AG20443 (cell line): Measurements from ENCODE around the gene MAPK12.
"Not testable (repeated sequence)": the region's sequence is repeated elsewhere in the genome, so short reads cannot be mapped to it uniquely, and the experiment has no call there.

Experiments used
- DNase-seq: peaks from one replicate; pipeline ENCODE4 v3.0.0; 2012; ENCODE audit warnings: low spot score, mixed read lengths

The MAPK12 gene

DNA sequence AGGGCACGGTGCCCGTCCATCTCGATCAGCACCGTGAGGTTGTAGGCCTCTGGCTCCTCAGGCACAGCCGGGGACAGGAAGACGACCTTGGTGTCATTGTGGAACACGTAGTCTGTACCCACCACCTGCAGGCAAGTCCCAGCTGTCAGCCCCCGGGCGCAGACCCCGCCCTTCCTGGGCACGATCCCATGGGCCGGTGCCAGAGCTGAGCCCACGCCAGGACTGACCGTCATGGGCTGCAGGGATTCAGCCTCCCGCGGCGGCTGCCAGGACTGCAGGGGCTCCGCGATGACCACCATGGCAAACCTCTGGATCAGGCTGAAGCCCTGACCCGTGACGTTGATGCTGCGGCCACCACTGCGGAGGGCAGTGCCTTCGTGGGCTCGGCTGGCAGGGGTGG lies 20.5 kb upstream of the MAPK12 start:
- DNase-seq, result no peak

DNA sequence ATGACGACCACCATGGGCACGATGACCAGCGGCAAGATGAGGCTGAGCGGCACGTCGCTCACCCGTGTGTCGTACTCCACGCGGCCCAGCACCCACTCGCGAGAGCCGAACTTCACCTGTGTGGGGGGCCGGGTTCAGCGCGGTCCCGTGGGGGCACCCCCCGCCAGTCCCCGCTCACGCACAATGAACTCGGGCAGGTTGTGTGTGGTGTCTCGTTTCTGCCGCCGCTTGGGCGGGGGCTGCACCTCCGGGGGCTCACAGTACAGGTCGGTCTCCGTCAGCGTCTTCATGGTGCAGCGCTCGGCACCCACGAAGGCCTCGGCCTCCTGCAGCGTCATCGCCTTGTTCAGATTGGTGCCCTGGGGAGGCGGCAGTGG lies 19.9 kb upstream of the MAPK12 start:
- no peak for DNase-seq

DNA sequence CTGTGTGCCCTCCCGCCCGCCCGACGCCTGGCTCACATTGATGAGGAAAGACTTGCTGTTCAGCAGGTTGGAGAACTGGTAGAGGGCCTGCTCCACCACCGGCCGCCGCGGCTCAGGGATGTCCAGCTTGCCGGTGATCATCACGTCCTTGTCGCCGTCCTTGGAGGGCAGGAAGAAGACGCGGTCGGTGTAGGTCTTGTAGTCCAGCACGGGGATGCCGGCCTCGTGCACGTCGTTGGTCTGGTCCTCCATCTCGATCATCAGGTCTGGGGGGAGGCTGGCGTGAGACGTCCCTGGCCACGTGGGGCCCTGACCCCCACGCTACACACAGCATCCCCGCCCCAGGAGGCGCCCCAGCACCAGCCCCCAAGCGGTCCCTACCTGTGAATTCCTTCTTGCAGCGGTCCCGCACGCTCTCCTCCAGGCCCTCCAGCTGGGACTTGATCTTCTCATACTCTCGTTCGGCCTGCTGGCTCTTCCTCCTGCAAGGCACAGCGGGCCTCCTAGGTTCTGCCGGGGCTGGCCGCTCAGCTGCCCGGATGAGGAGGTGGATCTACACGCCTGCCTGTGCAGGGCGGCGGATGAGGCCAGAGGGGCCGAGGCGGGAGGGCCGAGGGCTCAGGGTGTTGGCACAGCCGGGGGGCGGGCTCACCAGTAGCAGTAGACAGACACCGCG lies 19.4 kb upstream of the MAPK12 start:
- no peak for DNase-seq

DNA sequence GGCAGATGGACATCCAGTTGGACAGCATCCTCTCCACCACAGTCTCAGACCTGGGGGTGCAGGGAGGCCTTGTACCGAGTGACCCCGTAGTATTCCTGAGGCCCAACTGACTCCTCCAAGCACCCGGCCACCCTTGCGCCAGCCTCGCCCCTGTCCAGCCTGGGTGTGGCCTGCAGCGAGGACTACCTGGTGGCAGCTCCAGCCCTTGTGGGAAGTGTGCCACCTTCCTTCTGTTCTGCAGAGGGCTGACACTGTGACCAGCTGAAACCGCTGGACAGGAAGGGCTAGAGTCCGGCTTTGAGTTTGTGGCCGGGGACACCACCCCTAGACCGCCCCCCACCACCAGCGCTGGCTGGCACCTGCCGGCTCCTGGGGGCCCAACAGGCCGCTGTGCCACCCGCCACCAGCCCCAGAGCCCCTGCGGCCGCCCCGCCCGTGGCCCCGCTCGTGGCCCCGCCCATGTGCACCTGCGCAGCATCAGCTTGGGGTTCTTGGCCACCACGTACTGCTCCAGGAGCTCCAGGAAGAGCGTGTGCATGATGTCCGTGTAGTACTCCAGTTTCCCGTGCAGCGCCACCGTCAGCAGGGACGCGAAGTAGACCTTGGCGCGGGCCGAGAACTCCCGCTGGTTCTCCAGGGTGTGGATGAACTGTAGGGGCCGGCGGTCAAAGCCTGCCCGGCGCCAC lies 18.7 kb upstream of the MAPK12 start:
- DNase-seq, result no peak

DNA sequence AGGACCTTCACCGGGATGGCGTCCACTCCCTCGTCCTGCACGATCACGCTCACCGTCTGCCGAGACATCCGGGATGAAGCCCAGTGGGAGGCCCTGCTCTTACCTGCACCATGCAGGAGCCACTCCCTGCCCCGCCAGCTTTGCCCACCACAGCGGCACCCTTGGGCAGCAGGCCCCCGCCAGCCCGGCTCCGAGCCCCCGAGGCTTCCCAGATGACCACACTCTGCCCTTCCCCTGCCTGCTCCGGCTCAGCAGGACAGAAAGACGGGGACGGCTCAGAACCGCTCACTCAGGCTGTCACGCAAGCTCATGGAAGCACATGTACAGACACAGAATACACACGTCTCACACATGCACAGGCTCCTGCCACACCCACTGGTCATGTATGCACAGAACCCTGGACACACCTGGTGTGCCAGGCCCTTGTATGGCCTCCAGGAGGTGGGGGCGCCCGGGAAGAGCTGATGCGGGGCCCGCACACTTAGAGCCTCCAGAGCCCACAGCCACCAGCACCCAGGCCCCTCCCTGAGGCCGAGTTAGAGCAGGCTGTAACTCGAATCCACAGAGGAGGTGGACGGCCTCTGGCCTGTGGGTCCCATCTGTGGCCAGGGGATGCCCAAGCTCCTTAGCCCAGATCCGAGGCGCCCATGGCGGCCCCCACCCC lies 17.6 kb upstream of the MAPK12 start:
- no peak for DNase-seq

DNA sequence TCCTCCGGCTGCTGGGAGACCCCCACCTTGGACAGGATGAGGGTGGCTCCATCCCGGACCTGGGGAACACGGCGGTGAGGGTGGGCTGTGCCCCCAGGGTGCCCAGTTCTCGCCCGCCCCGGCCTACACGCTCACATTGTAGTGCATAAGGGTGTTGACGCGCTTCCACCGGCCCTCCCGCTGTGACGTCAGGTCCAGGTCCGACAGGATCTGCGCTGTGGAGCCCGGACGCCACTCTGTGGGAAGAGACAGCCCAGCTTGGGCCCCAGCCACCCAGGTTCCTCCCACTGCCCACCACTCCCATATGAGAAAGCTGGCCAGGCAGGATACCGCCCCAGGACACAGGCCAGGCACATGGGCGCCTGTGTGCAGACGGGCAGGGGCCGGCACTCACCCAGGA lies 17.0 kb upstream of the MAPK12 start:
- no peak for DNase-seq

DNA sequence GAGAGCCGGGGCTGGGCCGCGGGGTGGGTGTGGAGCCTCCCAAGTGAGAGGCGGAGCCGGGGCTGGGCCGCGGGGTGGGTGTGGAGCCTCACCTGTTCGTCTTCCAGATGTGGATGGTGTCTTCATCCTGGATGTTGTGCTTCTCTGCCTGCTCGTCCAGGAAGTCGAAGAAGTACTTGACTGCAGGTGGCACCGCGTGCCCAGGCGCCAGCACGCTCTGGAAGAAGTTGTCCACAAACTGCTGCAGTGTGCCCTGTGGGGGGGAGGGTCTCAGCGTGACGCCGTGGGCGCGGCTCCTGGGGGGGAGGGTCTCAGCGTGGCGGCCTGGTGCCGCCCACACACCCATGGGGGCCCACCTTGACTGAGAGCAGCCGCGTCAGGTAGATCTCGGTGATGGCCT lies 16.3 kb upstream of the MAPK12 start:
- DNase-seq, result no peak

DNA sequence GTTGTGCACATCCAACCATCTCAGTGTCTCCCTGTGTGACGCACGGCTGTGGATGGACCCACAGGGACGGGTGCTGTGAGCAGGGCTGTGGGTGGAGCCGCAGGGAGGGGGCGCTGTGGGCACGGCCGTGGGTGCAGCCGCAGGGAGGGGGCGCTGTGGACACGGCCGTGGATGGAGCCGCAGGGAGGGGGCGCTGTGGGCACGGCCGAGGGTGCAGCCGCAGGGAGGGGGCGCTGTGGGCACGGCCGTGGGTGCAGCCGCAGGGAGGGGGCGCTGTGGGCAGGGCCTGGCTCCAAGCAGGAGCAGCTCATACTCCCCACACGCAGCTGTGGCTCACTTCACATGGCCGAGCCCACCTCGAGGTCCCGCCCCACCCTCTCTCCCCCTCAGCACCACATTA lies 14.7 kb upstream of the MAPK12 start:
- DNase-seq, result peak; percentile 60

DNA sequence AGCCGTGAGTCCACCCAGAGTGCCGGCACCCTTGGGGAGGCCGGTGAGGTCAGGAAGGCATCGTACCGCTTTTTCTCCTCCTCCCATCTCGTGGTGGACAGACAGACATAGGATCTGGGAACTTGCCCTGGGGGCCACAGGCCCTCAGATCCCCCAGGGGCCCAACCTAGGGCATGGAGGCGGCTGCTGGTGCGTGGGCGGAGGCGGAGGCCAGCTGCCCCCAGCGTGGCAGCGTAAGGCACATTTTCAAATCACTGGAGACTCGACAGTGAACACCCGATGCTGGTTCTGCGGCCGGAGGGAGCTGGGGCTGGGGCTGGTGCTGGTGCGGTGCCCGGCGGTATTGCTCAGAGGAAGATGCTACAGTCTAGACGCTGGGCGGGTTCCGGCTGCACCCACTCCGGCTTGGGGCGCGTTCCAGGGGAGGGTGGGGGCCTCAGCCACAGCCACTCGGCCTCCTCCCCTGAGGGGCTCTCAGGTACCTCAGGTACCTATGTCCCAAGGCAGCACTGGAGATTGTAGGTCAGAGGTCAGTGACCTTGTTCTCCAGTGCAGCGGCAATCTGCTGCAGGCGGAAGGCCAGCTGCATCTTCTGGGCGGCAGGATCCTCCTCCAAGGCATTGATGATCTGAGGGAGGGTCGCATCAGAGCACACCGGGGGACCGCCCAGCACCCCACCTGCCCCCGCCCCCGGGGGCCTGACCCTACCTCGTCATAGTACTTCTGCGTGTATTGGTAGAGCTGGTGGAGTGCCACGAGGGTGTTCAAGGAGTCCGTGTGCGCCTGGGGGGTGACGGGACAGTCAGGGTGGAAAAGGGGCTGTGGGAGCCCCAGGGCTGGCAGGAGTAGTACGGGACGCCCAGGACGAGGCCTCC lies 13.9 kb upstream of the MAPK12 start:
- DNase-seq, result no peak

DNA sequence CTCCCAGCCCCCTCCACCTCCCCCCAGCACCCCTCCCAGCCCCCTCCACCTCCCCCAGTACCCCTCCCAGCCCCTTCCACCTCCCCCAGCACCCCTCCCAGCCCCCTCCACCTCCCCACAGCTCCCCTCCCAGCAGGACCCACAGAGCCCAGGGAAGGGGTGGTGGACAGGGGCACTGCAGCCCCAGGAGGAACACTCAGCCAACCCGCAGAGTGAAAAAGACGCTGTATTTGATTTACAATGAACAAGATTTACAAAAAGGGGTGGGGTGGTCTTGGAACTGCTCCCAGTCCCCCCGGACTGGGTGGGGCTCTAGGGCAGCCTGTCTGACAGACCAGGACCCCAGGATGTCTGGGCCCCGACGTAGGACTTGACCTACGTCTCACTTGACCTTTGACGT lies 13.3 kb upstream of the MAPK12 start:
- DNase-seq, result no peak

DNA sequence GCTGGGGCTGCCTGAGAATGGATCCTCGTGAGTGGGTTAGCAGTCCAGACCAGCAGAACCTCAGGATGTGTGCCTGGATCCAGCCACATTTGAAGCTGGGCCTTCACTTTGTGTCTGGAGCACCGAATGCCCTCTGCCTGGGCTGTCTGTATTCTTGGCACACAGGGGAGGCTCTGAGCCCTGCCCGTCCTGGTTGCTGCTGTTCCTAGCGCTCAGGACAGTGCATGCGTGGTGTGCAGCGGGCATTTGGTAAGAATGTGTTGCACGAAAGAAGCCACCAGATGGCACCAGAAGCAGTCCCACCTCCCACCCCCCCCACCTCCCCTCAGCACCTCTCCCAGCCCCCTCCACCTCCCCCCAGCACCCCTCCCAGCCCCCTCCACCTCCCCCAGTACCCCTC lies 12.8 kb upstream of the MAPK12 start:
- DNase-seq, result peak; percentile 64

DNA sequence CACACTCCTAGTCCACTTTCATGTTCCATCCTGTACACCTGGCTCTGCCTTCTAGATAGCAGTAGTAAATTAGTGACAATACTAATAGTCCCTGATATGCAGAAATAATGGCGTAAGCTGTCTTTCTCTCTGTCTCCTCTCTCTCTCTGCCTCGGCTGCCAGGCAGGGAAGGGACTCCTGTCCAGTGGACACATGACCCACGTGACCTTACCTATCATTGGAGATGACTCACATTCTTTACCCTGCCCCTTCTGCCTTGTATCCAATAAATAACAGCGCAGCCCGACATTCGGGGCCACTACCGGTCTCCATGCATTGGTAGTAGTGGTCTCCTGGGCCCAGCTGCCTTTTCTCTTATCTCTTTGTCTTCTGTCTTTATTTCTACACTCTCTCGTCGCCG lies 12.3 kb upstream of the MAPK12 start:
- DNase-seq, result not testable (repeated sequence)

DNA sequence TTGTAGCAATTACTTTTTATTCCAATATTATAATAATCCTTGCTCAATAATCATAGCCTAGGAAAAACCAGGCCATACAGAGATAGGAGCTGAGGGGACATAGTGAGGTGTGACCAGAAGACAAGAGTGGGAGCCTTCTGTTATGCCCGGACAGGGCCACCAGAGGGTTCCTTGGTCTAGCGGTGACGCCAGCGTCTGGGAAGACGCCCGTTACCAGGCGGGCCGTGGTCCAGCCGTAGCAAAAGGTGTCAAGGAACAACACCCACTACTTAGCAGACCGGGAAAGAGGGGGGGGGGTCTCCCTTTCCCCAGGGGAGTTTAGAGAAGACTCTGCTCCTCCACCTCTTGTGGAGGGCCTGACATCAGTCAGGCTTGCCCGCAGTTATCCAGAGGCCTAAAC lies 11.9 kb upstream of the MAPK12 start:
- not testable (repeated sequence) for DNase-seq

DNA sequence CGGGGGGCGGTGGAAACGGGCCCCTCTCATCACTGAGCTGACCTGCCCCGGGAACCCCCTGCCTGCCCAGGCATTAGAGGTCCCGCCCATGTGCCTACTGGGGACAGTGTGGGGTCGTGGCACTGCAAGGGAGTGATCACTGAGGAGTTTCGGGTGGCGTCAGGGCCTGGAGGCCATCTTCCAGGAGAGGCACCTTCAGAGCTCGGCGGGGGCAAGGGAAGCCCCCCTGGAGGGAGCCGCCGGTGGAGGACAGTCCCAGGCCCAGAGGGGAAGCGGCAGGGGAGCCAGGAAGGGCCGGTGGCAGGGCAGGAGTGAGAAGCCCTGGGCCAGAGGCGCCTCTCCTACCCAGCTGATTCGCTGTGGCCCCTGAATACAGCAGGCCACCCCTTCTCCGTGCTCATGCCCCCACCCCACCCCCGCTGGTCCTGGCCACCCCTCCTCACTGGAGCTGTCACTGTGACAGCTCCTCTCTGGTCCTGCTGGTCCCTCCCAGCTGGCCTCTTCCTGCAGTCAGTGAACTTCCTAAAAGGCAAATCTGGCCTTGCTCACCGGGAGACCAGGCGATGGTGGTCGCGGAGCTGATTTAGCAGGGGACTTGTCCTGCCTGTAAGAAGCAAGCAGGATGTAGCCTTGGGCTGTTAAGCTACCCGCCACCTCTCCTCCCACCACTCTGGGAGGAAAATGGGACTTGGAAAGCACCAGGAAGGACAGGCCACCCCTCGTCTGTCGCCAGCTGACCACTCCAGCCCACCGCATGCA lies 10.7 kb upstream of the MAPK12 start:
- DNase-seq, result no peak

DNA sequence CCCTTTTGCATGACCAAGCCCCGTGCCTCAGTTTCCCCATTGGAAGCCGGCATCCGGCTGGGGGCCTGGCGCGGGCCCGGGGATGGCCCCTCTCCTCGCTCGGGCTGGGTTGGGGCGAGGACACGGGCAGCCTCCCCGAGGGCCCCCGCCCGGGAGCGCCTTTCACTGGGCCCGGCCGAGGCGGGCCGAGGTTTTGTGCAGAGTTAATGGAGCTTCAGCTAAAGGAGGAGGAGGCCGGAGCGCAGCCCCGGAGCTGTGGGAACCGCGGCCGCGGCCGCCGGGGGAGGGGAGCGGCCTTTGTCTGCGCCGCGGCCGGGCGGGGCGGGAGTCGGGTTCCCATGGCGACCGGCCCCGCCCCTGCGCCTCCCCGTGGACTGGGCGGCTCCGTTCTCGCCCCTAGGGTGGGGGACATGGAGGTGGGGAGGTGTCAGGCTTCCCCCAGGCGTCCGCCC lies 10.1 kb upstream of the MAPK12 start:
- DNase-seq, result peak; percentile 86

DNA sequence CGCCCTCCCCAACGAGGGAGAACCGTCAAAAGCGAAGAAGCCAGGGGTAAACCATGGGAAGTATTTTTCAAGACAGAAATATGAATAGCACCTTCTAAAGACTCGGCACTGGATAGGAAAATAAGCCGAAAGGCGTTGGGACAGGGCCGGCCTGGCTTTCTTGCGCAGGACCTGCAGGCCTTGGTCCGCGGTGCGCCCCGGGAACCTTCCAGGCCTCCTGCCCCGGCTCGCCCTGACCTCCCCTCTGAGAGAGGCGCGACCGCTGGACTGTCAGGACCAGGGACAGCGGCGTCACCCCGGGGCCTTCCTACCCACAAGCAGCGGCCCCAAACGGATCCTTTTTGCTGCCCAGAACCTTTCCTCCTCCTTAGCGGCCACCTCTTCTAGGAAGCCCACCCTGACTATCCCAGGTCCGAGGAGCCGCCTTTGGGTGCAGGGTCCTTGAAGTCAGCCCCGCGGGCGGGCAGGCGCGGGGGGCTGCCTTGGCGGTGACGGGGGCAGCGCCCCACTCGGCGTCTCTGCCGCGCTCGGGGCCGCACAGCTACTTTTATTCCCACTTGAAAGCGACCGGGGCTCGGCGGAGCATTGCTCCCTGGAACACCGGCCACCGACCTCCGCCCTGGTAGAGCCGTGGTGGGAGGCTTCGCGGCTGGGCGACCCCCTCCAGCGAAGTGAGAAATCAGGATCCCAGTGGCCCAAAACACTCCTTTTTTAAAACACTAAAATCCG lies 9.3 kb upstream of the MAPK12 start:
- DNase-seq, result peak; percentile 77

DNA sequence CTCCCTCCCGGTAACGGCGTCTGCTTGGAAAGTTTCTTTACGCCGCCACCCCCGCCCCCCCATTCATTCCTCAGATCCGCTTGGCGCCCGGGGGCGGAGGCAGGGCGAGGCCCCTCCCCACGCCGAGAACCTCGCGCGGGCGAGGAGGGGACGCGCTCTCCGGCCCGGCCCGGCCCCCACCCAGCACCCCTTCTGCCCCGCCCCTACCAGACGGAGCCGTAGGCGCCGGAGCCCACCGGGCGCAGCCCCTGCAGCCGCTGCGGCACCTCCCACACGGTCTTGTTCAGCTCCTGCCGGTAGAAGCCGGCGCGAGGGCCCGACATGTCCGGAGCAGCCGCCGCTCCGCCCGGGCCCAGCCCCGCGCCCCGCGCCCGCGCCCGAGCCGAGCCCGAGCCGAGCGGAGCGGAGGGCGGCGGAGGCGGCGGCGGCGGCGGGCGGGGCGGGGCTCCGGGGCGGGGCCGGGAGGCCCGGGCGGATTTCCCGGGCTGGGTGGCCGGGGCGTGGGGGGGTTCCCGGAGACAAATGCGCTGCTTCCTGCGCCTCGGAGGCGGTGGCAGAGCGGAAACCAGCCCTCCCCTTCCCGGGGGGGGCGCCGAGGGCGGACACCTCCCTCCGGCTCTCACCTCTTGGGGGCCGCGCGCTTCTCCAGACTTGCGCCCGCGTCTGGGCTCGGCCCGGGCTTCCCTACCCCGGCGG lies 8.6 kb upstream of the MAPK12 start, which contains the start of gene MAPK11:
Gene MAPK11, minus strand, starts transcription at position 411 of the 696 bp plus-strand sequence. Its CDS starts 88 bp downstream, at position 323.
- peak; percentile 61 for DNase-seq

DNA sequence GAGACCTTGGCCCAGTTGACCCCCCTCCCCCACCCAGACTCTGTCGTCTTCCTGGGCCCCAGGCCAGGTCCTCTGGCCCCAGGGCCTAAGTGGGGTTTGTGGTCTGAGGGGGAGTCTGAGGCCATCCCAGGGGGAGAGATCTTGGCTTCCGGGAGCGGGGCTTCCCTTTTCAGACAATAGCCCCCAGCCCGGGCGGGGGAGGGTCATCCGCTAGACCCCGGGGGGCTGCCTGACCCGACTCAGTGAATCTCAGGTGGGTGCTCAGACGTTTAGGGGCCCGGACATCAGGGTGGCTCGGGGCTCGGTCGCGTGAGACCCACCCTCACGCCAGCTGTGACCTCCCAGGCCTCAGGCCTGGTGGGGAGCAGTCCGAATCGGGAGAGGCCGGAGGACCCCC lies 8.1 kb upstream of the MAPK12 start:
- DNase-seq, result no peak

DNA sequence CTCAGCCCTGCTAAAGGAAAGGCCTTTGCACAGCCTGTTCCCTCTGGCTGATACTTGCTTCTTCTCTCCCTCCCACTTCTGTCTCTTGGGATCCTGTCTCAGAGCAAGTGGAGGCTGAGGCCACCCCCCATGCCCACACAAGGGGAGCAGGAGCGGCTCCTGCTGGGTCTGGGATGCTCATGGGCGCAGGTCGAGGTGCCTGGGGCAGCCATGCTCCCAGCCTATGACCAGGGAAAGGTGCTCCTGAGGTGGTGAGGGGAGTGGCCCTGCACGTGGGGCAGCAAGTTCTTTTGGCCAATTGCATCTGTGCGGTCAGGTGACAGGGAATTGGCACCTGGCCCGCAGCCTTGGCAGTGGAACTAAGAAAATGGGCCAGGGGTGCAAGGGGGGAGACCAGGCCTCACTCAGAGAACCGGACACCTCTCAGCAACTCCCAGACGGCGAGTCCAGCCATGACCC lies 7.2 kb upstream of the MAPK12 start:
- DNase-seq, result no peak
